RWPE2 (cell line): ENCODE data around the gene TRAF7.

Experiments used
- ATAC-seq: fragments of 200-7000 bp; cut with Tn5 transposase; 3 replicates; pipeline ENCODE4 v1.9.1; 2021; ENCODE audit warnings: low read depth
- DNase-seq: peaks from one replicate; pipeline ENCODE4 v3.0.0-alpha.2; 2020; ENCODE audit warnings: low spot score
- H3K27ac ChIP-seq: fragments of 450-650 bp; 2 replicates; pipeline ENCODE4 v1.5.1; 2017; ENCODE audit warnings: mild to moderate bottlenecking; ENCODE audit not compliant: poor library complexity, severe bottlenecking
- H3K27me3 ChIP-seq: fragments of 250-450 bp; sonication (Bioruptor Pico); 2 replicates; pipeline ENCODE4 v1.5.1; 2021; ENCODE audit warnings: mild to moderate bottlenecking, moderate library complexity; ENCODE audit not compliant: insufficient read depth, poor library complexity, severe bottlenecking
- H3K36me3 ChIP-seq: fragments of 250-450 bp; sonication (Bioruptor Pico); 2 replicates; pipeline ENCODE4 v1.5.1; 2020; ENCODE audit warnings: low read depth, mild to moderate bottlenecking, moderate library complexity
- H3K4me1 ChIP-seq: fragments of 250-450 bp; sonication (Bioruptor Pico); 2 replicates; pipeline ENCODE4 v1.5.1; 2021; ENCODE audit warnings: mild to moderate bottlenecking, moderate library complexity; ENCODE audit not compliant: insufficient read depth, poor library complexity, severe bottlenecking
- H3K4me3 ChIP-seq: fragments of 250-450 bp; sonication (Bioruptor Pico); 2 replicates; pipeline ENCODE4 v1.5.1; 2021; ENCODE audit warnings: mild to moderate bottlenecking, moderate library complexity; ENCODE audit not compliant: severe bottlenecking
- H3K9me3 ChIP-seq: fragments of 250-450 bp; sonication (Bioruptor Pico); 2 replicates; pipeline ENCODE4 v1.5.1; 2021; ENCODE audit warnings: mild to moderate bottlenecking, moderate library complexity; ENCODE audit not compliant: severe bottlenecking
- CTCF ChIP-seq: fragments of 450-650 bp; IDR thresholded peaks from one replicate; pipeline ENCODE4 v1.5.1; 2017; ENCODE audit warnings: mild to moderate bottlenecking, moderate library complexity; ENCODE audit not compliant: poor library complexity, severe bottlenecking

The TRAF7 gene

GRCh38 chr16:2142942-2143877, 12.4 kb upstream of the TRAF7 start:
- Histone ChIP-seq H3K36me3 (no peaks in the 10 kb centered on the region), H3K27ac (no peak overlapping the region), H3K4me1 (no peaks in the 10 kb centered on the region), H3K4me3 (no peak overlapping the region), H3K9me3 (no peaks in the 10 kb centered on the region), H3K27me3 (no peaks in the 10 kb centered on the region)
- DNase-seq (peak; percentile 56), ATAC-seq (peak; percentile 6; the same call in 1 of the 3 replicates)
- TF ChIP-seq CTCF, result no peak

GRCh38 chr16:2143878-2144485, 11.6 kb upstream of the TRAF7 start:
- DNase-seq (peak; percentile 57), ATAC-seq (no peak)
- Histone ChIP-seq H3K27ac (no peak overlapping the region), H3K4me1 (no peaks in the 10 kb centered on the region), H3K4me3 (no peak overlapping the region), H3K36me3 (no peaks in the 10 kb centered on the region), H3K27me3 (no peaks in the 10 kb centered on the region), H3K9me3 (no peaks in the 10 kb centered on the region)
- no peak for TF ChIP-seq CTCF

- H3K4me1 ChIP-seq, result peaks cover 3% of the 10 kb centered on the region
- H3K27me3 ChIP-seq, result no peaks in the 10 kb centered on the region
- no peaks in the 10 kb centered on the region for H3K36me3 ChIP-seq
- TF ChIP-seq CTCF, result no peak
- ATAC-seq (no peak), DNase-seq (no peak)
- H3K4me3 ChIP-seq, result no peak overlapping the region
- no peaks in the 10 kb centered on the region for H3K9me3 ChIP-seq
- H3K27ac ChIP-seq, result no peak overlapping the region
Observed at GRCh38 chr16:2145843-2146242, 9.7 kb upstream of the TRAF7 start.

- H3K27ac ChIP-seq, result peak overlapping the region; percentile 93
- no peak overlapping the region for H3K4me3 ChIP-seq
- H3K36me3 ChIP-seq, result peaks cover 13% of the 10 kb centered on the region
- ATAC-seq, result no peak
- peak; percentile 51 for DNase-seq
- no peaks in the 10 kb centered on the region for H3K9me3 ChIP-seq
- TF ChIP-seq CTCF, result no peak
- H3K27me3 ChIP-seq, result no peaks in the 10 kb centered on the region
- peaks cover 18% of the 10 kb centered on the region for H3K4me1 ChIP-seq
Observed at GRCh38 chr16:2147378-2147777, 8.2 kb upstream of the TRAF7 start.
